GM21576 (cell line): ENCODE data around the gene MS4A12.
"Not testable (repeated sequence)": the region's sequence is repeated elsewhere in the genome, so short reads cannot be mapped to it uniquely, and the experiment has no call there.

Experiments used
- ATAC-seq: cut with Tn5 transposase; IDR thresholded peaks from one replicate; pipeline ENCODE4 v1.9.1; 2021; ENCODE audit warnings: mild to moderate bottlenecking, moderate library complexity; ENCODE audit not compliant: unreplicated experiment

MS4A12 gene, protein sequence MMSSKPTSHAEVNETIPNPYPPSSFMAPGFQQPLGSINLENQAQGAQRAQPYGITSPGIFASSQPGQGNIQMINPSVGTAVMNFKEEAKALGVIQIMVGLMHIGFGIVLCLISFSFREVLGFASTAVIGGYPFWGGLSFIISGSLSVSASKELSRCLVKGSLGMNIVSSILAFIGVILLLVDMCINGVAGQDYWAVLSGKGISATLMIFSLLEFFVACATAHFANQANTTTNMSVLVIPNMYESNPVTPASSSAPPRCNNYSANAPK

DNA sequence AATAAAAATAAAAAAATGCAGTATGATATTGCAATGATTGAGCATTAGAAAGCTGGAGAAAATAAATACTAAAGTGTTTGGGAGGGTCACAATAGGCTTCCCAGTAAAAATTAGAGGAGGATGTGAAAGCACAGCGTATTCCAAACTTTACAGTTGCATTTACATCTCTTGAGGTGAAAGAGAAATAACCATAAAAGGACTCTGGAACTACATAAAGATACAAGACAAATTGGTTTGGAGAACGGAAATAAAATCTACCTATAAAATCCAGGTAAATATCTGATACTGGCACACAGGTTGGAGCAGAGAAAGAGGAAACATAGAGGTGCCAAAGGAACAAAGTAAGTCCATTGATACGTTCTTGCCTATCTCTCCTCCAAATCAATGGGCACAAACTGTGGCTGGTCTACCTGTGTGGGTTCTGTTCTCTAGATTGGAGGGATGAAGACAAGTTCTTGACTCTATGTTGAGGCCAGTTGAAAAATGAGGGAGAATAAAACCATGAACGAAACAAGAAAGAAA is at the start of gene MS4A12:
TSS of gene MS4A12 (plus strand) at position 291 of the 522 bp plus-strand sequence. CDS start 4,541 bp downstream, outside the sequence.
- ATAC-seq = no peak

DNA sequence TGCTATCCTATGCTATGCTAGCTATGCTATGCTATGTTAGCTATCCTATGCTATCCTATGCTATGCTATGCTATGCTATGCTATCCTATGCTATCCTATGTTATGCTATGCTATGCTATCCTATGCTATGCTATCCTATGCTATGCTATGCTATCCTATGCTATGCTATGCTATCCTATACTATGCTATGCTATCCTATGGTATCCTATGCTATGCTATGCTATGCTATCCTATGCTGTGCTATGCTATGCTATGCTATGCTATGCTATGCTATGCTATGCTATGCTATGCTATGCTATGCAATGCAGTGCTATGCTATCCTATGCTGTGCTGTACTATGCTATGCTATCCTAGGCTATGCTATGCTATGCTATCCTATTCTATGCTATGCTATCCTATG is 45.5 kb upstream of the MS4A12 start:
- no peak for ATAC-seq

DNA sequence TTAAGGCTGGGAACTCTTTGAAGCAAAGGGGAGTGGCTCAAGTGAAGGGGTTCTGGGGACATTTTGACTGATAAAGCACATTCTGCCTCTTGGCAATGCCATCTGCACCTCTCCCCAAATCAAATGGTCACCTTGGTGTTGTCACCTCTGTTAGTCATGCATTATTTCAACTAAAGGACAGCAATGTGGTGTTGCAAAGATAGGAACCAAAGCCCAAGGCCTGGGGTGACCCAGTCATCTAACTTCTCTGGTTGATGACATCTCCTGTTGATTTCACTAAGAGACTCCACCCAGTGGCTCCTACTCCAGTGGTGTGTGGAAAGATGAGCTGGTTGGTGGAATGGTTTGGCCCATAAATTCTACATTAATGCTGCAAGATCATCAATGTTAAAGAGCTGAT is 44.7 kb upstream of the MS4A12 start:
- ATAC-seq = no peak

DNA sequence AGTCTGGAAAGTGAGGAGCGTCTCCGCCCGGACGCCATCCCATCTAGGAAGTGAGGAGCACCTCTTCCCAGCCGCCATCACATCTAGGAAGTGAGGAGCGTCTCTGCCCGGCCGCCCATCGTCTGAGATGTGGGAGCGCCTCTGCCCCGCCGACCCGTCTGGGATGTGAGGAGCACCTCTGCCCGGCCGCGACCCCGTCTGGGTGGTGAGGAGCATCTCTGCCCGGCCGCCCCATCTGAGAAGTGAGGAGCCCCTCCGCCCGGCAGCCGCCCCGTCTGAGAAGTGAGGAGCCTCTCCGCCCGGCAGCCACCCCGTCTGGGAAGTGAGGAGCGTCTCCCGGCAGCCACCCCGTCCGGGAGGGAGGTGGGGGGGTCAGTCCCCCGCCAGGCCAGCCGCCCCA is 41.4 kb upstream of the MS4A12 start:
- not testable (repeated sequence) for ATAC-seq

DNA sequence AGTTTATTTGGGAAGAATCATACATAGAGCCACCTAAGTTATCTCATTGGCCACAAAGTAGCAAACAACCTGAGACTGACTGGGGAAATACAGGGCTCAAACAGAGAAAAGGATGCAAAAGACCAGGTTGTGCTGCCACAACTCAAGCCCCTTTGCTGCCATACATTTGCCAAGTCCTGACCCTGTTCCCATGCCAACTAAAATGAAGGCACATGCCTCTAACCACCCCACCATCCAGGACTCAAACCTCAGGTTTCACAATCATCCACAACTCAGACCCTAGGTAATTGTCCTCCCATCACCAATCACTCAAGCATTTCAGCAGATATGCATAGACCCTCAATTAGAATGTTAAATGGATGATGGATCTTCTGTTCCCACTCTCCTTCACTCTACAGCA is 38.4 kb upstream of the MS4A12 start:
- no peak for ATAC-seq

- ATAC-seq = peak; percentile 85
These were observed 37.0 kb upstream of the MS4A12 start, which contains the start of gene MS4A1 for GRCh38 chr11:60455531-60456042. Gene MS4A1 (plus strand): TSS chr11:60455847. CDS start chr11:60462375, 6,528 bp downstream.

DNA sequence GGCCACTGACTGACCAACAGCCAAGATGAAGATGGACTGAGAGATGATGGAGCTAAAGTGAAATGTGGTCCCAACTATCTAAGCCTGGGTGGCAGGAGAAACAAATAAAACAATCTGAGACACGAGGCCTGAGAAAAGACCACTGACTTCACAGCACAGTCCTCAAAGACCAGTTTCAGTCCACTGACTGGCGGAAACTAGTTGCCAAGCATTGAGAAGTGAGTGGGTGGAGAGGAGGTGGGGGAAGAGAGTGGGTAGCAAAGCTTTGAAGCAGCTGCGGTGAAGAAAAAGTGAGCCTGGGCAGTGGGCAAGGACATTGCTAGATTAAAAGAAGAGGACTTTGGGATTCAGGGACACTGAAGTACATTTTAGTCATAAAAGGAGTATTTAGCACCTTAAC is 35.0 kb upstream of the MS4A12 start:
- ATAC-seq = peak; percentile 35

GRCh38 chr11:60459345-60459744 is 33.2 kb upstream of the MS4A12 start:
- no peak for ATAC-seq

GRCh38 chr11:60468829-60469228 is 23.7 kb upstream of the MS4A12 start:
- ATAC-seq = no peak

DNA sequence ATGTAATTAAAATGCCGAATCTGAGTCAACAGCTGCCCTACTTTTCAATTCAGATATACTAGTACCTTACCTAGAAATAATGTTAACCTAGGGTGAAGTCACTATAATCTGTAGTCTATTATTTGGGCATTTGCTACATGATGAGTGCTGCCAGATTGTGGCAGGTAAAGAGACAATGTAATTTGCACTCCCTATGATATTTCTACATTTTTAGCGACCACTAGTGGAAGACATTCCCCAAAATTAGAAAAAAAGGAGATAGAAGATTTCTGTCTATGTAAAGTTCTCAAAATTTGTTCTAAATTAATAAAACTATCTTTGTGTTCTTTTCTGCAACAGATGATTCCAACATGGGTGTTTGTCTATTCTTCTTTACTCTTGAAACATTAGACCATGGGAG is 22.9 kb upstream of the MS4A12 start:
- ATAC-seq = no peak

DNA sequence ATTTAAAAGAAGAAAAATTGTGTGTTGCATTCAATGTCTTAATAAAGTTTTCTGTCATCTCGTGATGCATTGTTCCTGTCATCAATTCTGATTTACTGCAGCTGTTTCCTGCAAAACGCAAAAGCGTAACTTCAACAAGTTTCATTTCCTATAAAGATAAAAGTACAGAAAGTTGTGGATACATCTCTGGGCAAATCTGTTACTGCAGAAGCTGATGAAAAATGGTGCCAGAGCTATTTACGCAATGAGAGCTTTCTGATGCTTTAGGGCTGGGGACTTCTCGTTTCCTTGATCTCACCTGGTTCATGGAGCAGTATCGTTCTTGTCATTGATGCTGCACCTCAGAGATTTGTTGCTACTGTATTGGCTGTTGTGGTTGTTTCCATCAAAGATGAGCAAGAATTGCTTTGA is 15.5 kb upstream of the MS4A12 start:
- ATAC-seq = peak; percentile 63

GRCh38 chr11:60482361-60482760 is 10.2 kb upstream of the MS4A12 start:
- peak; percentile 53 for ATAC-seq

GRCh38 chr11:60485987-60486386 is 6.6 kb upstream of the MS4A12 start:
- ATAC-seq = peak; percentile 91

GRCh38 chr11:60493454-60493853 is 876 bp downstream of the MS4A12 start:
- ATAC-seq = no peak

DNA sequence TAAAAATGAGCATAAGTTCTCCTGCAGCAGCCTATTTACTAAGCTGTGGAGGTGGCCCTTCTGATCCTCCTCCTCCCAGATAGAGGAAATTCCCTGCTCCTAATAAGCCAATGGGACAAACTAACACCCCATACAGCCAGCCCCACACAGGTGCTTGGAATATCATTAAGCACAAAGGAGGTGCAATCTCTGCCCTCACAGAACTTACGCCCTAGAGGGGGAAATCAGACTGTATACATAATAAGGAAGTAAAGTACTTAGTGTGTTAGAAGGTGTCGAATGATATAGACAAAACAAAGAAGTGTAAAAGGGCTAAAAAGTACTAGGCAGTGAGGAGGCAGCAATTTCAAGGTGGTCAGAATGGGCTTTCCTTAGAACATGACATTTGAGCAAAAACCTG is 5.8 kb downstream of the MS4A12 start:
- no peak for ATAC-seq

GRCh38 chr11:60498853-60499252 is 6.3 kb downstream of the MS4A12 start:
- ATAC-seq = peak; percentile 47

DNA sequence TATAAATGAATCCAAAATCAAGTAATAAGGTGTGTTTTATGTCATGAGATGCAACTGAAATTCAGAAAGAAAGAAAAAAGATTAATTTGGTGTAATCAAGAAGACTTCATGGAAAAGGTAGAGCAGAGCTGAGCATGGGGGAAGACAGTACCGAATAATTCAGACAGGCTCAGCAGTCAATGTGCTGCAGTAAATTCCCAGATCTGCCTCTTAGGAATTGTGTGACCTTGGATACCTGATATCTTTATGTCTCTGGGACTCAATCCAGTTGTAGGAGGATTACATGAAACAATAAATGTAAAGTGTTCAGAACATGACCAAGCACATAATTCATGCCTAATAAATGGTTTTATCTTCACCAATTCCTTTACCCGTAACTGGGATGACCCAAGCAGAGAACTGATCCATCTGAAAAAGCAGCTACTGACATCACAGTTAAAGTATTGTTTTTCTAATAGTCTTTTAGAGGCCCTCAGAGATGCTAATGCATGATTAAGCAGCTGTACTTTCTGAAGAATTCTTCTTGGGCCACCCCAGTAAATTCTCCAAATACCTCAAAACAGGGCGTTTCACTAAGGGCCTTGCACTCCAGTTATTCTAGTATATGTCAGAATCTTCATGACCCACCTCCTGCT is 7.8 kb downstream of the MS4A12 start:
- ATAC-seq = no peak

GRCh38 chr11:60502221-60502775 is 9.7 kb downstream of the MS4A12 start:
- no peak for ATAC-seq

DNA sequence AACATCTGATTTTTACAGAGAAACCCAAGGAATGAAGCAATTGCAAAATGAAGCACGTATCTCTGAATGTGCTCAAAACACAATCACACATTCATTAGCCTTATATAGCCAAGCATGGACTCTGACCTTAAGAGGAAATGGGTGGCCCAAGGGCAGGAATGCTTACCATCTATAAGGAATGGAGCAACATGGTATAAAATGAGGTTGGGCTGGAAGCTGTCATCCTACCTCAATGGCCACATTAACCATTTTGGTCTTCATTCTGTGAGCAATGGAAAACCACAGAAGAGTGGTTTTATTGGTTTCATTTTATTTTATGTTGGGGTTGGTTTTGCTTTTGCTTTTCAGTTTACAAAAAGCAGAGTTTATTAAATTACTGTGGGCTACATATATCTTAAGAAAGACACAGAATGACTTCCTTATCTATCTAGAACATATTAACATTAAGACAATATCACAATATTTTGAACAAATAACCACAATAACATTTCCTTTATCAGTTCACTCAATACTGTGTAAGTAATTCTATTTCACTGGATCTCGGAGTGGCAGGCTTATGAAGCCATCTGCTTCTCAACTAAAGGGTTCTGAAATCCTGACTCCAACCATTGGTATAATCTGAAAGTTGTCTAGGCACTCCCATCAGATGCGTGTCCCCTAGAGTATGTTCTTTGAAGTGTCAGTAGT is 11.8 kb downstream of the MS4A12 start:
- no peak for ATAC-seq

GRCh38 chr11:60509609-60510008 is 17.0 kb downstream of the MS4A12 start:
- ATAC-seq = not testable (repeated sequence)

DNA sequence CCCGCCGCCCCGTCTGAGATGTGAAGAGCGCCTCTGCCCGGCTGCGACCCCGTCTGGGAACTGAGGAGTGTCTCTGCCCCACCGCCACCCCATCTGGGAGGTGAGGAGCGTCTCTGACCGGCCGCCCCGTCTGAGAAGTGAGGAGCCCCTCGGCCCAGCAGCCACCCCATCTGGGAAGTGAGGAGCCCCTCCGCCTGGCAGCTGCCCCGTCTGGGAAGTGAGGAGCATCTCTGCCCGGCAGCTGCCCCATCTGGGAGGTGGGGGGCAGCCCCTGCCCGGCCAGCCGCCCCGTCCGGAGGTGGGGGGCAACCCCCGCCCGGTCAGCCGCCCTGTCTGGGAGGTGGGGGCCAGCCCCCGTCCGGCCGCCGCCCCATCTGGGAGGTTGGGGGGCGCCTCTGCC is 17.6 kb downstream of the MS4A12 start:
- ATAC-seq = not testable (repeated sequence)
